SK-N-SH treated with all-trans-retinoic acid at 6 μM for 48 hours (cell line): ENCODE results near the gene TSHZ3.

Experiments
- ISL1 ChIP-seq: fragments of 250-450 bp; sonication (Bioruptor Pico); IDR thresholded peaks from 2 replicates; pipeline ENCODE4 v2.1.2; 2022; ENCODE audit warnings: mild to moderate bottlenecking, moderate library complexity
- PATZ1 ChIP-seq: fragments of 250-450 bp; sonication (Bioruptor Pico); IDR thresholded peaks from 2 replicates; pipeline ENCODE4 v1.8.0; 2020; ENCODE audit warnings: mild to moderate bottlenecking, moderate library complexity, borderline replicate concordance
- POU6F1 ChIP-seq: fragments of 250-450 bp; sonication (Bioruptor Pico); IDR thresholded peaks from 2 replicates; pipeline ENCODE4 v1.8.0; 2021; ENCODE audit warnings: low read depth, mild to moderate bottlenecking, moderate library complexity, borderline replicate concordance
- ZFP30 ChIP-seq: fragments of 450-650 bp; formaldehyde crosslinking; IDR thresholded peaks from 2 replicates; pipeline ENCODE4 v1.5.0; 2022; ENCODE audit warnings: mild to moderate bottlenecking, moderate library complexity

- TF ChIP-seq ZFP30 (CRISPR knock-in tag) (no peak), PATZ1 (no peak), POU6F1 (CRISPR knock-in tag) (no peak), ISL1 (CRISPR knock-in tag) (no peak)
Measured at GRCh38 chr19:31390711-31391110, 41.5 kb upstream of the TSHZ3 start.
